A673 (cell line): ENCODE measurements around the gene AHDC1.

ENCODE experiments used
- CTCF ChIP-seq: fragments of 300-800, 200-600 bp; sonication (generic); conservative IDR thresholded peaks from 2 replicates; pipeline ENCODE4 v1.5.1; 2017; ENCODE audit warnings: low read depth, mild to moderate bottlenecking, antibody characterized with exemption, low read length, moderate library complexity, mixed read lengths
- EZH2 ChIP-seq: fragments of 200-600 bp; sonication (generic); IDR thresholded peaks from 2 replicates; pipeline ENCODE4 v1.6.1; 2017; ENCODE audit warnings: borderline replicate concordance, low read depth, mild to moderate bottlenecking, mixed read lengths, antibody characterized with exemption, low read length; ENCODE audit not compliant: poor library complexity, severe bottlenecking

GRCh38 chr1:27567971-27568299, 36.0 kb downstream of the AHDC1 start:
- TF ChIP-seq CTCF (no peak), EZH2 (no peak)
